ENCODE data around the gene GABRA4.

DNA sequence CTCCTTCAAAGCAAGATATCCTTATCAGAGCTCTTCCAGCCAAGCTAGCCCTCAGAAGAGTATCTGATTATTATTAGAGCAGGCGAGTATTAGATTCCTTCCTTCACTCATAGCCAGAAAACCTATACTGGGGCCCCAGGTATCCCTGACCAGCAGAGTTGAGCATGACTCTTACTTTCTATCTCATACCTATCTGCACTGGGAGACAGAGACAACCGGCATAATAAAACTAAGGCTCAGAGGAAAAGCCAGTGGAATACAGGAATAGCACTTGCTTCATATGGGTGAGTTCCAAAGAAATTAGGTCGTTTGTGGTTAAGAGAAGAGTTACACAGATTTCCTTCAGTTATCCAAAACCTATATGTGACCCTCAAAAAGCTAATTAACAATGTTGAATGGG lies 42.6 kb downstream of the GABRA4 start:
- no peak for TF ChIP-seq POLR2A (IDR thresholded peaks at IDR 0.05)
- TF ChIP-seq CTCF (IDR thresholded peaks at IDR 0.05 in 8 of 11, conservative IDR thresholded peaks at IDR 0.05 in 3 of 11): no peak
- no peak for TF ChIP-seq POLR2AphosphoS5 (IDR thresholded peaks at IDR 0.05)
